H1 (cell line): ENCODE data around the gene IQCF2. TPM values are rescaled to one million over a fixed set of nuclear protein-coding genes. Genes with fewer than 3 reads are reported as not detected.

Experiments
- polyA plus RNA-seq, 7 experiments: library from polyadenylated mRNA; depleted of rRNA in 3 of 7; stranded (reverse) in 5 of 7; unstranded in 2 of 7; fragments of >200 nt in 5 of 7; fragments of 200-250 nt in 2 of 7; gene quantifications; 1 replicate in 5 of 7; 2 replicates in 1 of 7; 4 replicates in 1 of 7; pipeline versions ENCODE4 v1.2.1 to v1.2.3, GENCODE V29; 2011 to 2013; ENCODE audit warnings: missing spikeins in 2 of 7, mixed read lengths in 2 of 7
- total RNA-seq: library from RNA; stranded (reverse); fragmentation: NEBNext Ultra II Directional; extraction: Animal tissue kit (Norgen Biotek cat#: 25700); gene quantifications from 2 replicates; pipeline ENCODE4 v1.2.1, GENCODE V29; 2021
- TF ChIP-seq, protein P1 (sequence below): fragments of 300-600 bp; sonication (generic); IDR thresholded peaks from 2 replicates; pipeline ENCODE4 v1.7.1; 2012; ENCODE audit warnings: low read length, moderate library complexity, mild to moderate bottlenecking, inconsistent platforms; ENCODE audit not compliant: insufficient replicate concordance
- TF ChIP-seq, protein P2 (sequence below): IDR thresholded peaks from 2 replicates; pipeline ENCODE4 v1.6.1; 2011; ENCODE audit warnings: low read length, improper control_type of control experiment

The IQCF2 gene
- total and polyA plus RNA-seq, 2 of the 8 experiments (the other 6 are each of a cell fraction or from before 2014, with no cell fraction given), result not detected

DNA sequence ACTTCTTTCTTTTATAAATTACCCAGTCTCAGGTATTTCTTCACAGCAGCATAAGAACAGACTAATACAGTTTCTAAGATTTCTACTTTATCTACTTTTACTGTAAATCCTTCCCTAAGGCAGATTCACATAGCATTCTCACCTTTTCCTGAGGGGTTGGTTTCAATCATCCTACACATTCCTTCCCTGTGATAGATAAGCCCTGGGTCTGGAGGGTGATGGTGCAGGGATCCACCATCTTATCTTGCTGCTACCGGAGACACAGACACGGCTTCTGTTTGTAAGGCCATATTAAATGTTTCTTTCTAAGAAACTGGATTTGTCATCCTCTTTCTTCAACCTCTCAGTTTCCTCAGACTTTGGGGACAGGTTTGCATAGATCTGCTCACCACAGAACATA lies 7.9 kb downstream of the IQCF2 start (continued):
- TF ChIP-seq, protein P1, sequence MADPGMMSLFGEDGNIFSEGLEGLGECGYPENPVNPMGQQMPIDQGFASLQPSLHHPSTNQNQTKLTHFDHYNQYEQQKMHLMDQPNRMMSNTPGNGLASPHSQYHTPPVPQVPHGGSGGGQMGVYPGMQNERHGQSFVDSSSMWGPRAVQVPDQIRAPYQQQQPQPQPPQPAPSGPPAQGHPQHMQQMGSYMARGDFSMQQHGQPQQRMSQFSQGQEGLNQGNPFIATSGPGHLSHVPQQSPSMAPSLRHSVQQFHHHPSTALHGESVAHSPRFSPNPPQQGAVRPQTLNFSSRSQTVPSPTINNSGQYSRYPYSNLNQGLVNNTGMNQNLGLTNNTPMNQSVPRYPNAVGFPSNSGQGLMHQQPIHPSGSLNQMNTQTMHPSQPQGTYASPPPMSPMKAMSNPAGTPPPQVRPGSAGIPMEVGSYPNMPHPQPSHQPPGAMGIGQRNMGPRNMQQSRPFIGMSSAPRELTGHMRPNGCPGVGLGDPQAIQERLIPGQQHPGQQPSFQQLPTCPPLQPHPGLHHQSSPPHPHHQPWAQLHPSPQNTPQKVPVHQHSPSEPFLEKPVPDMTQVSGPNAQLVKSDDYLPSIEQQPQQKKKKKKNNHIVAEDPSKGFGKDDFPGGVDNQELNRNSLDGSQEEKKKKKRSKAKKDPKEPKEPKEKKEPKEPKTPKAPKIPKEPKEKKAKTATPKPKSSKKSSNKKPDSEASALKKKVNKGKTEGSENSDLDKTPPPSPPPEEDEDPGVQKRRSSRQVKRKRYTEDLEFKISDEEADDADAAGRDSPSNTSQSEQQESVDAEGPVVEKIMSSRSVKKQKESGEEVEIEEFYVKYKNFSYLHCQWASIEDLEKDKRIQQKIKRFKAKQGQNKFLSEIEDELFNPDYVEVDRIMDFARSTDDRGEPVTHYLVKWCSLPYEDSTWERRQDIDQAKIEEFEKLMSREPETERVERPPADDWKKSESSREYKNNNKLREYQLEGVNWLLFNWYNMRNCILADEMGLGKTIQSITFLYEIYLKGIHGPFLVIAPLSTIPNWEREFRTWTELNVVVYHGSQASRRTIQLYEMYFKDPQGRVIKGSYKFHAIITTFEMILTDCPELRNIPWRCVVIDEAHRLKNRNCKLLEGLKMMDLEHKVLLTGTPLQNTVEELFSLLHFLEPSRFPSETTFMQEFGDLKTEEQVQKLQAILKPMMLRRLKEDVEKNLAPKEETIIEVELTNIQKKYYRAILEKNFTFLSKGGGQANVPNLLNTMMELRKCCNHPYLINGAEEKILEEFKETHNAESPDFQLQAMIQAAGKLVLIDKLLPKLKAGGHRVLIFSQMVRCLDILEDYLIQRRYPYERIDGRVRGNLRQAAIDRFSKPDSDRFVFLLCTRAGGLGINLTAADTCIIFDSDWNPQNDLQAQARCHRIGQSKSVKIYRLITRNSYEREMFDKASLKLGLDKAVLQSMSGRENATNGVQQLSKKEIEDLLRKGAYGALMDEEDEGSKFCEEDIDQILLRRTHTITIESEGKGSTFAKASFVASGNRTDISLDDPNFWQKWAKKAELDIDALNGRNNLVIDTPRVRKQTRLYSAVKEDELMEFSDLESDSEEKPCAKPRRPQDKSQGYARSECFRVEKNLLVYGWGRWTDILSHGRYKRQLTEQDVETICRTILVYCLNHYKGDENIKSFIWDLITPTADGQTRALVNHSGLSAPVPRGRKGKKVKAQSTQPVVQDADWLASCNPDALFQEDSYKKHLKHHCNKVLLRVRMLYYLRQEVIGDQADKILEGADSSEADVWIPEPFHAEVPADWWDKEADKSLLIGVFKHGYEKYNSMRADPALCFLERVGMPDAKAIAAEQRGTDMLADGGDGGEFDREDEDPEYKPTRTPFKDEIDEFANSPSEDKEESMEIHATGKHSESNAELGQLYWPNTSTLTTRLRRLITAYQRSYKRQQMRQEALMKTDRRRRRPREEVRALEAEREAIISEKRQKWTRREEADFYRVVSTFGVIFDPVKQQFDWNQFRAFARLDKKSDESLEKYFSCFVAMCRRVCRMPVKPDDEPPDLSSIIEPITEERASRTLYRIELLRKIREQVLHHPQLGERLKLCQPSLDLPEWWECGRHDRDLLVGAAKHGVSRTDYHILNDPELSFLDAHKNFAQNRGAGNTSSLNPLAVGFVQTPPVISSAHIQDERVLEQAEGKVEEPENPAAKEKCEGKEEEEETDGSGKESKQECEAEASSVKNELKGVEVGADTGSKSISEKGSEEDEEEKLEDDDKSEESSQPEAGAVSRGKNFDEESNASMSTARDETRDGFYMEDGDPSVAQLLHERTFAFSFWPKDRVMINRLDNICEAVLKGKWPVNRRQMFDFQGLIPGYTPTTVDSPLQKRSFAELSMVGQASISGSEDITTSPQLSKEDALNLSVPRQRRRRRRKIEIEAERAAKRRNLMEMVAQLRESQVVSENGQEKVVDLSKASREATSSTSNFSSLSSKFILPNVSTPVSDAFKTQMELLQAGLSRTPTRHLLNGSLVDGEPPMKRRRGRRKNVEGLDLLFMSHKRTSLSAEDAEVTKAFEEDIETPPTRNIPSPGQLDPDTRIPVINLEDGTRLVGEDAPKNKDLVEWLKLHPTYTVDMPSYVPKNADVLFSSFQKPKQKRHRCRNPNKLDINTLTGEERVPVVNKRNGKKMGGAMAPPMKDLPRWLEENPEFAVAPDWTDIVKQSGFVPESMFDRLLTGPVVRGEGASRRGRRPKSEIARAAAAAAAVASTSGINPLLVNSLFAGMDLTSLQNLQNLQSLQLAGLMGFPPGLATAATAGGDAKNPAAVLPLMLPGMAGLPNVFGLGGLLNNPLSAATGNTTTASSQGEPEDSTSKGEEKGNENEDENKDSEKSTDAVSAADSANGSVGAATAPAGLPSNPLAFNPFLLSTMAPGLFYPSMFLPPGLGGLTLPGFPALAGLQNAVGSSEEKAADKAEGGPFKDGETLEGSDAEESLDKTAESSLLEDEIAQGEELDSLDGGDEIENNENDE, result no peak
- TF ChIP-seq, protein P2, sequence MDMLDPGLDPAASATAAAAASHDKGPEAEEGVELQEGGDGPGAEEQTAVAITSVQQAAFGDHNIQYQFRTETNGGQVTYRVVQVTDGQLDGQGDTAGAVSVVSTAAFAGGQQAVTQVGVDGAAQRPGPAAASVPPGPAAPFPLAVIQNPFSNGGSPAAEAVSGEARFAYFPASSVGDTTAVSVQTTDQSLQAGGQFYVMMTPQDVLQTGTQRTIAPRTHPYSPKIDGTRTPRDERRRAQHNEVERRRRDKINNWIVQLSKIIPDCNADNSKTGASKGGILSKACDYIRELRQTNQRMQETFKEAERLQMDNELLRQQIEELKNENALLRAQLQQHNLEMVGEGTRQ, result no peak
